22Rv1 (cell line): ENCODE results near the gene C10orf71.

ENCODE experiments used
- ZFX ChIP-seq: fragments of 450-650 bp; IDR thresholded peaks from 2 replicates; pipeline ENCODE4 v1.6.1; 2017; ENCODE audit warnings: antibody characterized with exemption, borderline replicate concordance
- TF ChIP-seq, protein P1 (sequence below): fragments of 450-650 bp; IDR thresholded peaks from 2 replicates; pipeline ENCODE4 v1.5.1; 2017; ENCODE audit warnings: mild to moderate bottlenecking

DNA sequence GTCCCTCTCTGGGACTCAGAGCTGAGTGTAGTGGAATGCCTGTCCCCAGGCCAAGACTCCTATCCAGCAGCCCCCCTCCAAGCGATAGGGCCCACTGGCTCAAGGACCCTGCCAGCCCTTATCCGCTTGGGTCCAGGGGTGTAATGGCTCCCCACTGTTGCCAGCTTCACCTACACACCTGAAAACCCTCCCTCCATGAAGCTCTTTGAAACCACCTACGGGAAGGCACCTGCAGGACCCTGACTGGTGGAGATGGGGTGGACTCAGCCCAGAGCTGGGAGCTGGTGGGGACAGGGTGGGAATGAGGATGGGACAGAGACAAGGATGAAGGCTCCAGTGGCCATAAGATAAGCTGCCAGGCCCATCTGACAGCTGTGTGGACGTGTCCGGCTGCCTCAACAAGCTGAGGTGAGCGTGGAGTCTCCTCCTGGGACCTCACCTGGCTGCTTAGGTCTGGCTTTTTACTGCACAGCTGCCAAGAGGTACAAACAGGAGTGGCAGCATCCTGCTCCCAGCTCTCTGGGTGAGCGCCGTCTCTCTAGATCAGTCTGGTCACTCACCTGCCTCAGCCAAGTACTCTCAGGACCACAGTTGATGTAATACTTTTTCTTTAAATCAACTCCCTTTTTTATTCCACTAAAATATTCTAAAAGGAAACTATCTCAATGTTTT lies 55.1 kb downstream of the C10orf71 start:
- TF ChIP-seq, protein P1, sequence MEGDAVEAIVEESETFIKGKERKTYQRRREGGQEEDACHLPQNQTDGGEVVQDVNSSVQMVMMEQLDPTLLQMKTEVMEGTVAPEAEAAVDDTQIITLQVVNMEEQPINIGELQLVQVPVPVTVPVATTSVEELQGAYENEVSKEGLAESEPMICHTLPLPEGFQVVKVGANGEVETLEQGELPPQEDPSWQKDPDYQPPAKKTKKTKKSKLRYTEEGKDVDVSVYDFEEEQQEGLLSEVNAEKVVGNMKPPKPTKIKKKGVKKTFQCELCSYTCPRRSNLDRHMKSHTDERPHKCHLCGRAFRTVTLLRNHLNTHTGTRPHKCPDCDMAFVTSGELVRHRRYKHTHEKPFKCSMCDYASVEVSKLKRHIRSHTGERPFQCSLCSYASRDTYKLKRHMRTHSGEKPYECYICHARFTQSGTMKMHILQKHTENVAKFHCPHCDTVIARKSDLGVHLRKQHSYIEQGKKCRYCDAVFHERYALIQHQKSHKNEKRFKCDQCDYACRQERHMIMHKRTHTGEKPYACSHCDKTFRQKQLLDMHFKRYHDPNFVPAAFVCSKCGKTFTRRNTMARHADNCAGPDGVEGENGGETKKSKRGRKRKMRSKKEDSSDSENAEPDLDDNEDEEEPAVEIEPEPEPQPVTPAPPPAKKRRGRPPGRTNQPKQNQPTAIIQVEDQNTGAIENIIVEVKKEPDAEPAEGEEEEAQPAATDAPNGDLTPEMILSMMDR, result no peak
- TF ChIP-seq ZFX, result no peak
